Skeletal muscle satellite cell (primary cell): ENCODE results near the gene TMEM235.
"Not testable (repeated sequence)": the region's sequence is repeated elsewhere in the genome, so short reads cannot be mapped to it uniquely, and the experiment has no call there.

ENCODE experiments used
- H3K27me3 ChIP-seq: 2 replicates; pipeline ENCODE4 v1.7.0; 2013; ENCODE audit warnings: low read length; ENCODE audit not compliant: control insufficient read depth, insufficient read depth
- H3K36me3 ChIP-seq: 2 replicates; pipeline ENCODE4 v1.7.0; 2013; ENCODE audit warnings: mild to moderate bottlenecking, control low read depth, low read length; ENCODE audit not compliant: insufficient read depth
- H3K4me1 ChIP-seq: 2 replicates; pipeline ENCODE4 v1.7.0; 2013; ENCODE audit warnings: low read length; ENCODE audit not compliant: control insufficient read depth, insufficient read depth
- H3K4me2 ChIP-seq: 2 replicates; pipeline ENCODE4 v1.7.0; 2013; ENCODE audit warnings: mild to moderate bottlenecking, low read length
- H3K4me3 ChIP-seq: 2 replicates; pipeline ENCODE4 v1.7.0; 2013; ENCODE audit warnings: low read length
- H3K9ac ChIP-seq: 2 replicates; pipeline ENCODE4 v1.7.0; 2013; ENCODE audit warnings: mild to moderate bottlenecking, low read depth, low read length, moderate library complexity
- H3K9me3 ChIP-seq: replicated peaks from 2 replicates; pipeline ENCODE4 v1.7.0; 2013; ENCODE audit warnings: mild to moderate bottlenecking, control low read depth, low read length

The TMEM235 gene

DNA sequence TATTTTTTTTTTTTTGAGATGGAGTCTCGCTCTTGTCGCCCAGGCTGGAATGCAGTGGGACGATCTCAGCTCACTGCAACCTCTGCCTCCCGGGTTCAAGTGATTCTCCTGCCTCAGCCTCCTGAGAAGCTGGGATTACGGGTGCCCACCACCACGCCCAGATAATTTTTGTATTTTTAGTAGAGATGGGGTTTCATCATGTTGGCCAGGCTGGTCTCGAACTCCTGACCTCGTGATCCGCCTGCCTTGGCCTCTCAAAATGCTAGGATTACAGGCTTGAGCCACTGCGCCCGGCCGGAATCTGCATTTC is 22.2 kb downstream of the TMEM235 start:
- not testable (repeated sequence) for H3K9me3 ChIP-seq, H3K27me3 ChIP-seq, H3K36me3 ChIP-seq, H3K4me1 ChIP-seq
- H3K9ac ChIP-seq: peak overlapping the region; percentile 90
- peak overlapping the region; percentile 87 for H3K4me3 ChIP-seq
- peak overlapping the region; percentile 100 for H3K4me2 ChIP-seq

DNA sequence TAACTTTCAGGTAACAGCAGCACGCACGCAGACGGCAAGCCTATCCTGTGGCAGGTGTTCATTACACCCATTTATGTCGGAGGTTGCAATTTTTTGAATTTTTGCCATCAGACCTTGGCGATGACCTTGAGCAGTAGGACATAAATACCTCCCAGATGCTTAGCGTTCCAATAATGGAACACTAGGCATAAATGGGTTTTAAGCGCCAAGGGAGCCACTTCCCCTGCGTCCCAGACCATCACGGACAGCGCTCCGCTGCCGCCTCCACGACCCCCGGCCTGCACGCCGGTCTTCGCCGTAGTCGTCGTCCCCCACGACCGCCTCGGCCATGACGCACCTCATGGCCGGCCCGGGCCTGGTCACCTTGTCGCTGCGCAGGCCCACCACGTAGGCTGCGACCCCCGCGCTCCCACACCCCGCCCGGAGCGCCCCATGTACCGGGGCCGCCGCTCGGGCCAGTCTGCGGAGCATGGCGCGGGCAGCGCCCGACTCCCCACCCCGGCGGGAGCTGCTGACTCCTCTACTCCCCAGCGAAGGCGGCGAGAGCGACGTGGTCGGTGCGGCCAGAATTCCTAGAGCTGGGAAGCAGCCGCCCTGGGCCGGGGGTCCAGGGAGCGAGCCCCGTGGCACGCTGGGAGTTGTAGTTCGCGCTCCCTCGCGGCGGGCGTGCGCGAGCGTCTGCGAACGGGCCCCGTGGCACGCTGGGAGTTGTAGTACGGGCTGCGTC is 22.7 kb downstream of the TMEM235 start:
- Histone ChIP-seq H3K9me3 (no peaks in the 10 kb centered on the region), H3K27me3 (peaks cover 6% of the 10 kb centered on the region), H3K9ac (peak overlapping the region; percentile 90), H3K4me1 (peaks cover 10% of the 10 kb centered on the region), H3K36me3 (no peaks in the 10 kb centered on the region), H3K4me2 (peak overlapping the region; percentile 100), H3K4me3 (peak overlapping the region; percentile 87)

DNA sequence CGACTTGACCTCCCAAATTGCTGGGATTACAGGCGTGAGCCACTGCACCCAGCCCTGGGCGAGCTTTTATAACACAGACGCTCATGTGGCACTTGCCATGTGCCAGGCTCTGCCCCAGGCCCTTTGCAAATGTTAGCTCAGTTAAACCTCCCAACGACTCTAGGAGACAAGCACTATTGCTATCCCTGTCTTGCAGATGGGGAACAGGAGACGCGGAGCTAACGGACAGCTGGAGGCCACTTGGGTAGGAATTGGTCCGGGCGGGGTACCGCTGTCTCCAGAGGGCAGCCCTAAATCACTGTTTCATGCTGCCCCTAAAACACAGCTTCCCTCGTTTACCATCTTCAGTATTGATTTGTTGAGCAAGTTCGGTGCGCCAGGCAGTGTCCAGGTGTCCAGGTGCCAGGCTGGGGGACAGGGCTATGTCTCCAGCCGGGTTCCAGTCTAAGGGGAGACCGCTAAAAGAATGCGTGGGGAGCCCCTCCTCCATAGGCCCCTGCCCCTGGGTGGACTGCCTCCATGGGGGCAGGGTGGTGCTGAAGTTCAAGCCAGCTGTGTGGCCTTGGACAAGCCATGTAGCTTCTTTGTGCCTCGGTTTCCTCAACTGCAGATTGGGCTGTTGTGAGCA is 23.7 kb downstream of the TMEM235 start:
- no peaks in the 10 kb centered on the region for H3K9me3 ChIP-seq
- H3K4me1 ChIP-seq: peaks cover 10% of the 10 kb centered on the region
- H3K27me3 ChIP-seq: peaks cover 6% of the 10 kb centered on the region
- H3K4me2 ChIP-seq: no peak overlapping the region
- no peak overlapping the region for H3K4me3 ChIP-seq
- no peaks in the 10 kb centered on the region for H3K36me3 ChIP-seq
- no peak overlapping the region for H3K9ac ChIP-seq

DNA sequence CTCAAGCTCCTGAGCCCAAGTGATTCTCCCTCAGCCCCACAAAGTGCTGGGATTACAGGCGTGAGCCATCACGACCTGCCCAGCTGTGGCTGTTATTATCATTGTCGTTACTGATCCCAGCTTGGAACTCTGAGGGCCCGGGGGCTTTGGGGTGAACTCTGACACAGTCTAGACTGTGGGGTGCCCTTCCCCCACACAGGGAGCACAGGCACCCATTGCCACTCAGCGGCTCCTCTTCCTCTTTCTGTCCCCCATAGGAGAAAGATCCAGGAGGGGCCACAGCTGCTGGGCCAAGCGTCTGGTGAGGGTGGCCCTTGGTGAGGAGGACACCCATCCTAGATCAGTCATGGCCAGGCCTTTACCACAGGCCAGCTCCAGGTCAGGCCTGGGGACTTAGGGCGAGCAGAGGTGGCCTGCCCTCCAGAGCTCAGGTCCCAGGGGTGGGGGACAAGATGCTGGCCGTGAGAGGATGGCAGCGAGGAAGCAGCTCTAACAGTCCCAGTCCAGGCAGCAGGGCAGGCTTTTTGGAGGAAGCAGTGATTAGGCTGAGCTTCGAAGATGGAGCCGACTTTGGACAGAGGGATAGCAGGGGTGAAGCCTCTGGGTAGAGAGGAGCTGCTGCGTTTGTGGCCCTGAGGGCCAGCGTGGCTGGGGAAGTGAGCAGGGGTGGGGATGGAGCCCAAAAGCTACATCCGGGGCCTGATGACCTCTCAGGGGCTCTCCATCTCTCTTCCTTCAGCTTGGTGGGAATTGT is 24.7 kb downstream of the TMEM235 start:
- Histone ChIP-seq H3K4me1 (peaks cover 8% of the 10 kb centered on the region), H3K4me2 (no peak overlapping the region), H3K27me3 (peaks cover 10% of the 10 kb centered on the region), H3K9ac (no peak overlapping the region), H3K9me3 (no peaks in the 10 kb centered on the region), H3K36me3 (no peaks in the 10 kb centered on the region), H3K4me3 (no peak overlapping the region)

DNA sequence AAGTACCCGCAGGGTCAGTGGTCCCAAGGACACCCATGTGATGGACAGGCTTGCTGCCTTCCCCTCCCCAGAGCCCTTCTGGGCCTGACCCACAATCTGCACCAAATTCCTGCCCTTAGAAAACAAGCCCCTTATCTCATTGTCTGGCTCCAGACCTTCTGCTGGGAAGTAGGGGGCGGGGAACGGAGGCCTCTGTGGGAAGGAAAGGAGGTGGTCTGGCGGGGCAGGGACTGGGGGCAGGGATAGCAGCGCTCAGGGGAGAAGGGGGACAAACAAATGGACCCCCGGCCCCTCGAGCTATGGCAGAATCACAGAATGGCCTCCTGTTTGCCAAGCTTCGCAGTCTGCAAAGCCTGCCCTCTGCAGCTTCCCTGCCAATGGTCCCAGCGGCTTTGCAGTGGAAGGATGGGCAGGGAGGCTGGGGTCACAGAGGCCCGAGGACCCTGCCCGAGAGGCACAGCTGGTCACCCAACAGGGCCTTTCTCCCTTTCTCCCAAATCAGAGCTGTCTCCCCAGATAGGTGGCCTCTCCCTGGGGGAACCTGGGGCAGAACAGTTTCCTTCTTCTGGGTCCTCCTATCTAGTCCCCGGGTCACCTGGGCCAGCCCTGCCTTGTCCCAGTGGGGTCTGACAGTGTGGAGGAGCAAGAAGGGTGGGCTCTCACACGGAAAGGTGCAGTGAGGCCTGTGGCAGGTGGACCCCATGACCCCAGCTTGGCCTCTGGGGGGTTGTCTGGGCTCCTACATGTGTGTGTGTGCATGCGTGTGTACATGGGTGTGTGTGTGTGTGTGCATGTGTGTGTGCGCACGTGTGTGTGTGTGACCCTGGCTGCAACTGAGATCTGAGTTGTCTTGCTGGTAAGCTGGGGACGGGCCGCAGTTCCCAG is 25.5 kb downstream of the TMEM235 start:
- peaks cover 4% of the 10 kb centered on the region for H3K4me1 ChIP-seq
- no peaks in the 10 kb centered on the region for H3K36me3 ChIP-seq
- peaks cover 10% of the 10 kb centered on the region for H3K27me3 ChIP-seq
- no peak overlapping the region for H3K9ac ChIP-seq
- no peaks in the 10 kb centered on the region for H3K9me3 ChIP-seq
- no peak overlapping the region for H3K4me2 ChIP-seq
- H3K4me3 ChIP-seq: no peak overlapping the region

DNA sequence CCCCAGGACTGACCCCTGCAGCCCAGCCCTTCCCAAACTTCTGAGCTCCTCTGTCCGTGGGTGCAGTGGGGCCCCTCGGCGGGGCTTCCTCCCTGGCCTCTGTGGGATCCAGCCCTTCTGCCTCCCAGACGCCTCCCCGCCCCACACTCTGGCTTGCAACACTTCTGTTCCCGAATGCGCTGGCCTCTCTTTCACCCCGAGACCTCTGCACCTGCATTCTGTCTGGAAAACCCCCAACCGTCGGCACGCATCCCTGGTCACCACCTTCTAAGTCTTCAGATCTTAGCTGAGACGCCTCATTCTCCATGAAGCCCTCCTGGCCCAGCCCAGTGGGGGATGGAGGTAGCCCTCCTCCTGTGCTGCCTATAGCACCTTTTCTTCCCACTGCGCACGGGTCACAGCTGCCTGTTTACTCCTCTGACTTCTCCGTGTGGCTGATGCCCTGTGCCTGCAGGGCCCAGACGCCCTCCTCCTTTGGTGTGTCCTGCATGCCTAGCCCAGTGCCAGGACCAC is 26.4 kb downstream of the TMEM235 start:
- Histone ChIP-seq H3K36me3 (no peaks in the 10 kb centered on the region), H3K4me1 (peaks cover 4% of the 10 kb centered on the region), H3K9me3 (no peaks in the 10 kb centered on the region), H3K27me3 (peaks cover 10% of the 10 kb centered on the region), H3K4me2 (no peak overlapping the region), H3K4me3 (no peak overlapping the region), H3K9ac (no peak overlapping the region)

DNA sequence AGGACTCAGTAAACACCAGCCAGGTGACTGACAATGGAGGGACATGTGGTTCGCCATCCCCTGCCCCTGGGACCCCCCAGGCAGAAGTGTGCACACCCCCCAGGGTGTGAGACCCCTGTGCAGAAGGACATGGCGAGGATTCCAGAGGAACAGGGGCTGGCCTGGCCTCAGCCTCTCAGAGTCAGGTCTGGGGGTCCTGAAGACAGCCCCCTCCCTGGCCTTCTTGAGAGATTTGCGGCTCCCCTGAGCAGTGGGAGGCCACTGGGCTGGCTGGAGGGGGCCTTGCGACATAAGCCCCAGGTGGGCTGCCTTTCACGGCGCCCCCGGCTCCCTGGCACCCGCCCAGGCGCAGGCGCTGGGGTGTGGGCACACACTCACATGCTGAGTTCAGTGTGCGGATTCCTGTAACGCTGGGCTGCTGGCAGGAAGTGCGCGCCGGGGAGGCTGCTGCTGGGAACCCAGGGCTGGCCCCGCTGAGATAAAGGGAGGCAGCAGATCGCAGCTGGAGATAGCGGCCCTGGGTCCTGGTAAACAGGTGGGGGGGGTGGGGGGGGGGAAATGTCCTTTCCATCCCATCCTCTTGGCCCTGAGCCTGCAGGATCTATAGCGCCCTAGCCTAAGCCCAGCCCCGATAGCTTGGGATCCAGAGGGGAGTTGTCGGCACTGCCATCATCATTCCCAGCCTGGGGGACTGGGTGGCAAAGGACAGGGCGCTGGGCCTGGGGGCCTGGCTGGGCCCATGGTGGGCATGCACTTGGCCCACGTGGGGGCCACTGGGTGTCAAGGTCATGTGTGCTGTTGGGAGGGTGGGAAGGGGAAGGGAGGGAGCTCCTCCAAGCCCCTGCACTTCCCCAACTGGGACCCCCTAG is 27.1 kb downstream of the TMEM235 start:
- Histone ChIP-seq H3K9ac (no peak overlapping the region), H3K9me3 (no peaks in the 10 kb centered on the region), H3K4me2 (no peak overlapping the region), H3K4me3 (no peak overlapping the region), H3K4me1 (peaks cover 4% of the 10 kb centered on the region), H3K27me3 (peaks cover 14% of the 10 kb centered on the region), H3K36me3 (no peaks in the 10 kb centered on the region)

DNA sequence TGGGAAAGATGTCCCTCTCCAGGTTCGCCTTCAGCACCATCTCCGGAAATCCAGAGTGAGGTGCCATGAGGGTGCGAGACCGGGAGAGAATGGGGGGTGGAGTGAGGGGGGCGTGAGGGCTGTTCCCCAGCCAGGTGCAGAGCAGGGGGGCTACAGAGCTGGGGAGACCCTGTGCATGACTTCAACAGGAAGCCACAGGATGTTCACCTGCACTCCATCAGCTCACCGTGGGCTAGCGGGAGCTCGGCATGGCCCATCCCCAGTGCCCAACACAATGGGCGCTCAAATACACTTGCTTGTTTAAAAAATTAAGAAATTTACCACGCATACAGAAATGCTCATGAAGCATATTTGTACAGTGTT is 27.7 kb downstream of the TMEM235 start:
- H3K9ac ChIP-seq: no peak overlapping the region
- no peaks in the 10 kb centered on the region for H3K4me1 ChIP-seq

DNA sequence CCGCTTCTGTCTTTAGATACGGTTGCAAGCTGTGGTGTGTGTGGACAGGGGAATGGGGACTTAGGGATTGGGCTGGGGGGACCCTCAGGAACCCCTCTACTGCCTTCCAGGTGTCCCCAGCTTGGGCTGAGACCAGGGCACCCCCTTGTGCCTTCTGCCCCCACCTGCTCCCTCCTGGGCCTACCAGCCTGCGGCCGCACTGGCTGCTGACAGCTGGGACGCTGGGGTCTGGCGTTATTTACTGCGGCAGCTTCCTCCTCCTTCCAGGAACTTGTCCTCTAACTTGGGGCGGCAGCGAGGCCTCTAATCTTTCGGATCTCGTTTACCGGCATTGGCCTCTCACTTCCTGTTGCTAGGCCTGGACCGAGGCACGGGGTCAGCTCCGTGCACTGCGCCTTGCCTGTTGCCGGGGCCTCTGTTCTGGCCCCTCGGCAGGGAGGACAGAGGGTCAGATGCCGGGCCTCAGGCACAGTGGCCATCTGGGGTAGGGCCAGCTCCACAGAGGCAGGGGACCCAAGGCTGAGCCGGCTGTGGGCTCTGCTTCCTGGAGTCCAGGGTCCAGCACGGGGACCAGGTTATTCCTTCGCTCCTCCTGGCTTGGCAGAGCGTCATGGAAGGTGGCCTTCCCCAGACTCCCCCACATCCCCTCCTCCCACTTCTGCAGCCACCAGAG is 31.8 kb downstream of the TMEM235 start:
- H3K4me2 ChIP-seq: no peak overlapping the region
- H3K9me3 ChIP-seq: no peaks in the 10 kb centered on the region
- H3K9ac ChIP-seq: no peak overlapping the region
- peaks cover 13% of the 10 kb centered on the region for H3K27me3 ChIP-seq
- no peaks in the 10 kb centered on the region for H3K36me3 ChIP-seq
- H3K4me1 ChIP-seq: no peaks in the 10 kb centered on the region
- no peak overlapping the region for H3K4me3 ChIP-seq

More for the DNA sequence above, 27.7 kb downstream of the TMEM235 start:
- no peak overlapping the region for H3K4me2 ChIP-seq
- H3K4me3 ChIP-seq: no peak overlapping the region
- H3K27me3 ChIP-seq: peaks cover 14% of the 10 kb centered on the region
- no peaks in the 10 kb centered on the region for H3K9me3 ChIP-seq
- H3K36me3 ChIP-seq: no peaks in the 10 kb centered on the region

DNA sequence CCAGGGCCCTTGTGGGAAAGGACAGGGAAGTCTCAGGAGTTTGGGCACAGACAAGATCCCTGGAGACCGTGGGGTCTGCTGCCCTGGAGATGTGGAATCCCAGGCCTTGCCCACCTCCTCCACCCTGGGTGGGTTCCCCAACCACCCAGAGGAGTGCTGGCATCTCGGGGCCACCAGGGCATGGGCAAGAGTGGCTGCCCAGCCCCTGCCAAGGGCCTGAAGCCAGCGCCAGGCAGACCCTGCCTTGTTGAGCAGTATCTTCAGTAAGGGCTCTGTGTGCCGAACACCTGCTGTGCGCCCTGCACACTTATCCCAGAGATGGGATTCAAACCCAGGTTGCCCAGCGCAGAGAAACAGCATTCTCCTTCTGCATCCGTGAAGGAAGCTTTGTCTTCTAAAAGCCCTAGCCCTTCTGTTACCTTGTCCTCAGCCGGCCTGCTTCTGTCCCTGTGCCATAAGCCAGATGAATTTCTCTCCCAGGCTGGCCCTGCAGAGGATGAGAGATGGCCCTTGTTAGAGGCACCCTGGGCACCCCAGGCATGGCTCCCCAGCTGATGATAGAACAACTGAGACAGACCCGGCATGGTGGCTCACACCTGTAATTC is 32.4 kb downstream of the TMEM235 start:
- Histone ChIP-seq H3K4me1 (no peaks in the 10 kb centered on the region), H3K36me3 (no peaks in the 10 kb centered on the region), H3K9me3 (no peaks in the 10 kb centered on the region), H3K4me2 (no peak overlapping the region), H3K27me3 (peaks cover 19% of the 10 kb centered on the region), H3K9ac (no peak overlapping the region), H3K4me3 (no peak overlapping the region)
